GM11168 (cell line): ENCODE measurements around the gene CREBBP.

ENCODE experiments used
- in situ Hi-C: fragments of 300-500 bp; cut with MboI; formaldehyde crosslinking; loops from one replicate; pipeline ENCODE4 v1.12.0; 2022; ENCODE audit warnings: low sequenced_read_pairs; ENCODE audit not compliant: unreplicated experiment

CREBBP gene

DNA sequence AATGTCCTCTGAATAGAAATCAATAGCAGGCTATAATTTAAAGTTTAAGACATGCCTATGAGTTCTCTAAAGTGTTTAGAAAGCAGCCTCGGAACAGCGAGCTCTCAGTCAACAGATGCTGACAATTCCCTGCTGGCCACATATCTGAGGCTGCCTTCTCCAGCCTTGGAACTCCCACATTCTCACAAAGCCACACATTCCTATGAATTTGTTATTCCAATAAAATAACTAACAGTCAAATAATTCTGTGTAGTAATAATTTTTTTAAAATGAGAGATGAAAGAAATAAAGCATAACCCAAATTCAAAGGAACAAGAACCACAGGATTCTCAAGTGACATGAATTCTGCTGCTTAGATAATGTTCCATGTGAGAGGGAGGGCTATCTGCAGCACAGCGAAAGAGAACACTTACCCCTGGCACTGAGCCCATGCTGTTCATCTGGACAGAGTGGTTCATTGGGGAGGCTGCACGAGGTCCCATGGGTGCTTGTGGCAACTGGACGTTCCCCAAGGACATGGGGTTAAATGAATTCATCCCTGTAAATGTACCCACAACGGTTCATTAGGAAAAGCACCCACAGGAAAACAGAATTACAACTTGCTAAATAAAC, 106.3 kb downstream of the CREBBP start:
- in situ Hi-C loops, result no loop called here

DNA sequence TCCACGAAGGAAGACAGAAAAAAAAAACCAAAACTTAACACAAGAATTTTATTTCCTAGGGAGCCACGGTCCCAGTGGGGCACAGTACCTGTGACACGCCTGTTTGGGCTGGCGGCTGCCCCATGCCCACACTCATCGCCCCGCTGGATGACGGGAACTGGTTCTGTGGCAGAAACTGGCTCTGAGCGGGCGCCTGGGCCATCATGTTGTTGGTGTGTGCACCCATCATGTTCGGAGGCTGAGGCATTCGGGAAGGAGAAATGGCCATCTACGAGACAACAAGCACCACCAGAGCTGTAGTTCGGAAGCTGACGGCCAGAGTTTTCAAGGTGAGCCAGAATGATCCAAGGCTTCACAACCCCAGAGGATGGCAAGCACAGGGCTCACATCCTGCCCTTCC, 106.8 kb downstream of the CREBBP start:
- in situ Hi-C loops, result no loop called here

DNA sequence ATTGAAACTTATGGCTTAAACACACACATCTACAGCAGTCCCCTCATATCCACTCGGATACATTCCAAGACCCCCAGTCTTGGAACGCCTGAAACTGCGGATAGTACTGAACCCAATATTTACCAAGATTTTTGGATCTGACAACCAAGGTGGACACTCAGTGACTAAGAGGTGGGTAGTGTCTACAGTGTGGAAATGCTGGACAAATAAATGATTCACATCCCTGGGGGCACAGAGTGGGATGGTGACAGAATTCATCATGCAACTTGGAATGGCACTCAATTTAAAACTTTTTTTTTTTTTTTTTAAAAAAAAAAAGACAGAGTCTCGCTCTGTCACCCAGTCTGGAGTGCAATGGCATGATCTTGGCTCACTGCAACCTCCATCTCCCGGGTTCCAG, 109.0 kb downstream of the CREBBP start:
- in situ Hi-C loops, result no loop called here

DNA sequence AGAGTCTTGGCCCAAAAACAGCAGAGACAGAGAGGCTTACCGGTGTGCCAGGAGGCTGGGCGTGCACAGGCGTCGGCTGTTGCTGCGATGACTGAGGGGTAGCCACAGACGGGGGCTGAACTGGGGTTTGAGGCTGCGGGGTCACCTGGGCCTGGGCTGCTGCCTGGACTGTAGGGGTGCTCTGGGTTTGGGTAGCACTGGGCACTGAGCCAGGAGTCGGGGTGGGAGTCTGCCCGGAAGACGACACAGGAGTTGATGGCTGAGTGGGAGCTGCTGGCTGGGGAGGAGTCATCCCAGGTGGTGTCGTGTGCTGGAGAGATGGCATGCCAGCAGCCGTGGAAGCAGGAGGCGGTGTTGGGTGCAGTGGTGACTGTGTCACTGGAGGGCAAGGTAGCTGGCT, 110.0 kb downstream of the CREBBP start:
- in situ Hi-C loops, result no loop called here

DNA sequence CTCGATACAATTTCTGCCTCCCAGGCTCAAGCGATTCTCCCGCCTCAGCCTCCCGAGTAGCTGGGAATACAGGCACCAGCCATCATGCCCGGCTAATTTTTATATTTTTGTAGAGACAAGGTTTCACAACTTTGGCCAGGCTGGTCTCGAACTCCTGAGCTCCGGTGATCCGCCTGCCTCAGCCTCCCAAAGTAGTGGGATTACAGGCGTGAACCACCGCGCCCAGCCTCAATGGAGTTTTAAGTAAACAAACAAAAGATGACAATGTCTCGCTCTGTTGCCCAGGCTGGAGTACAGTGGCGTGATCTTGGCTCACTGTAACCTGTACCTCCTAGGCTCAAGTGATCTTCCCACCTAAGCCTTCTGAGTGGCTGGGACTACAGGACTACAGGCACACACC, 110.6 kb downstream of the CREBBP start:
- in situ Hi-C loops, result no loop called here

DNA sequence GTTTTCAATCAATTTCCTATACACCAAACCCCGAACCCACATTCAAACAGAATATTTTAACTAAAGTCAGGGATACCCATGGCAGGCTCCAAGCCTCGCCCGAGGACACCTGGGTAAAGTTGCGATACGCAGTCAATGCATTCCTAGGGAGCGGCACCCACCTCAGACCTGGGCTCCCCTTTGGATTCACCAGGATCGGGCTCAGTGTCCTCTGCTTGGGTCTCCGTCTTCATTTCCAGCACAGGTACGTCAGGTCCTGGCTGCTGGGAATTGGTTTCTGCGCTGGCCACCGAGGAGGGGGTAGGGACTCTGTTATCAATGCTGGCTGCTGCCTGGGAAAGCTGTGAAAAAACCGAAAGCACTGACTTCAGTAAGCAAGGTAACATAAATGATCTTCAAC, 111.5 kb downstream of the CREBBP start:
- in situ Hi-C loops, result no loop called here

DNA sequence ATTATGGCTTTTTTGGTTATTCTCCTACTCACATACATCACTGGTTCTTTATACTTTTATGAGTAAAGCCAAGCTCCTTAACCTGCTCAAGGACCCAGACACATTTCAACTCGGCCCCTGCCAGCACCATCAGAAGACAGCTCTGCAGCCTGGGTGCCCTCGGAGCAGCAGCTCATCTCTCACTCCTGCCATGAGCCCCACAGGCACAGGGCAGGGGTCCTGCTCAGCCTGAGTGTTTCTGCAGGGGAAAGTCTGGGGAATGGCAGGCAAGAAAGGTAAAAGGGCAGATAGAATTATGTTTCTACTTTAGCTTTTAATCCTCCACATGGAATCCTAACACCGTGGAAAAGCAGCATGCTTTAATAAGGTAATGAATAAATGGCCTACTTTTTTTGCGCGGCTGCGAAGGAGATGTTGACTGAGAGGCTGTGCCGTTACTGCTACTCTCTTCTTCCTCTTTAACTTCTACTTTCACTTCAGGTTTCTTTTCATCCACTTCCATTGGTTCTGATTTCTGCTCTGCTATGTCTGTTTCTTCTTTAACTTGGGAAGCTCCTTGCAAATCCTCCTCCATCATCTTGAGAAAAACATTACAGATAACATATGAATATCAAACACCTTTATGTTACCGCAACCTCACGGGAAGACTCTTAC, 113.1 kb downstream of the CREBBP start:
- in situ Hi-C loops, result no loop called here

DNA sequence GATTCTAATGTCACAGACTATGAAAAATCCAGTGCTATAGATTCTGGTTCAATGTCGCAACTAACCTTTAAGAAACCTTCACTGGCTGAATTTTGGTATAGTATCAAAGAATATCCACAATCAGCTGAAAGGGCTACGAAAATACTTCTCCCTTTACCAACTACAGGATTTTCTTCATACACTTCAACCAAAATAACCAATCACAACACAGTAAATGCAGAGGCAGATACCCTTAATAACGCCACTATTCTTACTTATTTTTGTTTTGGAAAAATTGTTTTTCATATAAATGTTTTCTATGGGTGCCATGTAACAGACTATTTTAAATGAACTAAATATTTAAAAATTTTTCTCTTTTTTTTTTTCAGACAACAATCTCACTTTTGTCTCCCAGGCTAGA, 114.3 kb downstream of the CREBBP start:
- in situ Hi-C loops, result no loop called here

DNA sequence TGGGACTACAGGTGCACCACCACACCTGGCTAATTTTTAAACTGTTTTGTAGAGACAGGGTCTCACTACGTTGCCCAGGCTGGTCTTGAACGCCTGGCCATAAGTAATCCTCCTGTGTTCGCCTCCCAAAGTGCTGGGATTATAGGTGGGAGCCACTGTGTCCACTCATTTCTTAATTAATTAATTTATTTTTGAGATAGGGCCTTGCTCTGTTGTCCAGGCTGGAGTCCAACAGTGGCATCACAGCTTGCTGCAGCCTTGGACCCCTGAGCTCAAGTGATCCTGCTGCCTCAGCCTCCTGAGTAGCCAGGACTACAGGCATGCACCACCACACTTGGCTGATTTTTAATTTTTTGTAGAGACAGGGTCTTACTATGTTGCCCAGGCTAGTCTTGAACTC, 116.1 kb downstream of the CREBBP start:
- in situ Hi-C loops, result no loop called here

DNA sequence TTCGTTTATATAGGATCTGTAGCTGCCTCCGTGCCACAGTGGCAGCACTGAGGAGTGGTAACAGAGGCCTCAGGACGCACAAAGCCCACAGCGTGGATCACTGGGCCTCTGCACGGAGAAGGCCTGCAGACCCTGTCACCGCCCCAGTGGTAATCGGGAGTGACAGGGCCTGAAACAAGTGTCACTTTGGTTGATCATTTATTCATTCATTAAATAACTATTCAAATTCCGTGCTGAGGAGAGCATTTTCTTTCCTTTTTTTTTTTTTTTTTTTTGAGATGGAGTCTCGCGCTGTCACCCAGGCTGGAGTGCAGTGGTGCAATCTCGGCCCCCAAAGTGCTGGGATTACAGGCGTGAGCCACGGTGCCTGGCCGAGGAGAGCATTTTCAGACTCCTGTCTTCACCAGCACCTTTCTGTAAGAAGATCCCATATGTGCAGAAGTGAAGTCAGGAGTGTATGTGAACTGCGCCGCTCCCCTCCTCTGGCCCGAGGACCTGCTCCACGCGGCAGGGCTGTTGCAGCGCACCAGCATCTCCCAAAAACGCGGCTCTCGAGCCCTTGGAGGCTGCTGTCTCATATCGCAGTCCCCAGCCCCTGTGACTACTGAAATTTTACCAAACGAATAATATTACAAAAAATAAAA, 118.3 kb downstream of the CREBBP start:
- in situ Hi-C loops, result no loop called here

DNA sequence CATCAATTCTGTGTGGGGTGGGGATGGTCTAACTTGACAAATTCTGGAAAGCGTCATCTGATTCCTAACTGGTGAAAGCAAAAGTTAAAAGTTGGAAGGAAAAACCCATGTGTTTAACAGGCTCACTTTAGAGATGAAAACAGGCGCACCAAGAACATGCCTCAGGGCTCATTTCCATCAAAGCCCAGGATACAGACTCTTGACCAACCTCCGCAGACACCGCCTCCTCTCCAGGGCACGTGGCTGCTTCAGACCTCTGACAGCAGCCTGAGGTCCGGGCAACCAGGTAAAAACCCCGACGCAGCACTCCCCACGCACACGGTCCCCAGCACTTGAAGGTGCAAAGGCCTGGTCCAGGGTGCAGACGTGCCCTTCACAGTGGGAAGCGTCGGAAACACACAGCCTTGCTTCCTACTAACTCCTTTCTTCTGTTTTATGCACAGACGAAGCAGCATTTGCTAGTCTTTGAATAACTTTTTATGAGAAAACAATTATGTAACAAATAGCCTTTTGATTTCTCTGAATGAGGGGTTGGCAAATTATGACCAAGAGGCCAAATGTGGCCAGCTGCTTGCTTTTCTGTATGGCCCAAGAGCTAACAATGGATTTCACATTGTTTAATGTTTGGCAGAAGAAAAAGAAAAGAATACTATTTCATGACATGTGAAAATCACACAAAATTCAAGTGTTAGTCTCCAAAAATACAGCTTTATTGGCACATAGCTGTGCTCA, 119.0 kb downstream of the CREBBP start:
- in situ Hi-C loops, result no loop called here

DNA sequence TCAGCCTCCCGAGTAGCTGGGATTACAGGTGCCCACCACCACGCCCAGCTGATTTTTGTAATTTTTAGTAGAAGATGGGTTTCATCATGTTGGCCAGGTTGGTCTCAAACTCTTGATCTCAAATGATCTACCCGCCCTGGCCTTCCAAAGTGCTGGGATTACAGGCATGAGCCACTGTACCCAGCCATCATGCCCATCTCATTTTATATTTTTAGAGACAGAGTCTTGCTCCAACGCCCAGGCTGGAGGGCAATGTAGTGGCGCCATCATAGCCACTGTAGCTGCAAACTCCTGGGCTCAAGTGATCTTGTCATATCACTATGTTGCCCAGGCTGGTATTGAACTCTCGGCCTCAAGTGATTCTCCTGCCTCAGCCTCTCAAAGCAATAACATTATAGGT, 120.0 kb downstream of the CREBBP start:
- in situ Hi-C loops, result no loop called here

DNA sequence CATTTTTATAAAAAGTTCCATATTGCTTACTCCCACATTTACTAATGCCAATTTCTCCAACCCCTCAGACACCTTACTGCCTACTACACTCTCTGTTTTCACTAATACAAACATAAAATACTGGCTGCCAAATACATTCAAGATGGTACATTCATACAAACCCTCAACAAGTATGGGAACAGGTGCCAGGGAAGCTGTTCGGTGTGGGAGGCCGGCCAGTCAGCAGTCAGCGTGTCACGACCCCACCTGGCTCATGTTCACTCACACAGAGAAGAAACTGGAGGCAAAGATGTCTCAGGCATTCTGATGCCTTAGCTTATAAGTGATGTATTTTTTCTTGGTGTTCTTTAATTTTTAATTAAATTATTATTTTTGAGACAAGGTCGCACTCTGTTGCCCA, 120.8 kb downstream of the CREBBP start:
- in situ Hi-C loops, result no loop called here

DNA sequence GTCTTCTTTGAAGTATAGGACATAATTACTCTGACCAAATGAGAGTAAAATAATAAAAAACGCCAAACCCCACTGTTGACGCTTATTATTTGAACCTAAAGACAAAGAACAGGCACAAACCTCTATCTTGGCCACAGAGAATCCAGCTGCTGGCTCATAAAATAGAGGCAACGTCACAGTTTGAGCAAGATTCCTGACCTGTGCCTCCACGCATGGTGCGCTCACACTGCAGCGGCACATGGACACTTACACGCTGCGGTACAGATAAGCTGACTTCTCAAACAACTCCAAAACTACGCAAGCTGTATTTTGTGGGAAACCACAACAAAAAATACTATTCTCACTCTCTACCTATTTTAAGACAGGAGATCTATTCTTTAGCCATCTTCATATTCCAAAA, 124.4 kb downstream of the CREBBP start:
- in situ Hi-C loops, result no loop called here

DNA sequence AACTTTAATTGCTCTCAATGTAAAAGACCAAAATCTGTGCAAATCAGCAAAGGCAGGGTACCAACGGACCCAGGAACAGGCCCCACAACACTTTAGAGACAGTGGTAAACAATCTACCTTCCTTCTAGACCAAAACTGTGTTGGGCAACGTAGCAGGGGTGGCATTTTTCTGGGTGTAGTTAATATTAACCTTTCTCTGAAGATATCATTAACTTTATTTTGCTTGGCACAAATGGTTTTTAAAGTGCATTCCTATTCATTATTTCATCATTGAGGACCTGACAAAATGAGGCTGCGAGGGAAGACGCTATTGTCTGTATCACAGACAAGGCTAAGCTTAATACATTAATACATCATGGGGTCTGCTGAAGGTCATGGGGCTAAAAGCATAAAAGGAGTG, 125.3 kb downstream of the CREBBP start:
- in situ Hi-C loops, result no loop called here

DNA sequence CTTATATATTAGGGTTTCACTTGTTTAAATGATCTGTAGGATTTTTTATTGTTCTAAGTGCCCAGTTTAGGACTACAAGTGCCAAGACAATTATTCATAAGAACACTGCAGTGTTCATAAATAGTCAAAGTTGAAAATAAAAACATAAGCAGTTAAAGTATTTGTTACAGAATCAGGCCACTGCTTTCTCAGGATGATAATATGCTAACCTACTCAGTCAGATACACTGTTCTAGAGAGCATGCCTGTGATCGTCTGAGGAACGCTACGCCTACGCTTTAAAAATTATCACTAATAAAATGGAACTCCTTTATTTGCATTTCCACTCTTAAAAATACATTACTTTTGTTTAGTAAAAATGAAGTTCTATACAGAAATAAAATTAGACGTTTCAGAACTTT, 125.7 kb downstream of the CREBBP start:
- in situ Hi-C loops, result no loop called here

DNA sequence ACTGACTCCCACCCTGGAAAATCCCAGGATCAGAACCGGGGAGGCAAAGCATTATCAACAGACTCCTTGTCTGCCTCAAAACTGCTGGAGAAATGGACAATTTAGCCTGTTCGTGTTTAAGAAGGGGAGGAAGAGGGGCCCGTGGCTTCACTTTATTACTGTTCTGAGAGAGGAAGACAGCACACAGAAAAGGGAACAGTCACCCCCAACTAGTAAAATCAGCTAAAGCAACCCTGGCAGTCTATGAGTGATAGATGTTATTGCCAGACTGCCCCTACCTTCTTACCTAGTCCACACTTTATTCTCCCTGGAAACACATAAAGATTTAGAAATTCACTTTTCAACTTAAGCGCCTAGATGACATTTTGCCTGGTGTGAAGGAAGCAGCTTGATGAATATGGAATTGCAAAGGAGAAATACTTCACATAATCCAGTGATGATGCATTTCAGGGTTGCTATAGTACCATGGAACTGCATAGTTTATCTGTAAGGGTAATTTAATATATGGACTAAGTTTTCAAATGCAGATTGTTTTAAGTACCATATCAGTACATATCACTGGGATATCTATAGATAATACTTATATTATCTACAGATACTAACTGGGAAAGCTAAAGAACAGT, 126.3 kb downstream of the CREBBP start:
- in situ Hi-C loops, result no loop called here

DNA sequence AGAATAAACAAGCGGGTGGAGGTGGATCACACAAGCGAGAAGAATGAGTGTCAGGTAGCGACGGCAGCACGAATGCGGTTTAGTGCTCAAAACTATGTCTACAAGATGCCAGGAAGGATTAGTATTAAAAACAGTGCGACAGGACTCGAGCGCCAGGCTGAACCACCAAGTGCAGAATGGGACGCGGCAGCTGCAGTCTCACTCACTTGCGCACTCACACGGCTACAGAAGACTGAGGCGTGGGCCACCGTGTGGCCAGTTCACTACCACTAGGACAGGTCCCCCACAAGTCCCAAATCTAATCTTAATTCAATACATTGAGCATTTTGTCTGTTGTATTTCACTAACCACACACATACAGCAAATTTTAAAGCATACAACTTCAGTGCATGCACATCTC, 127.5 kb downstream of the CREBBP start:
- in situ Hi-C loops, result no loop called here

DNA sequence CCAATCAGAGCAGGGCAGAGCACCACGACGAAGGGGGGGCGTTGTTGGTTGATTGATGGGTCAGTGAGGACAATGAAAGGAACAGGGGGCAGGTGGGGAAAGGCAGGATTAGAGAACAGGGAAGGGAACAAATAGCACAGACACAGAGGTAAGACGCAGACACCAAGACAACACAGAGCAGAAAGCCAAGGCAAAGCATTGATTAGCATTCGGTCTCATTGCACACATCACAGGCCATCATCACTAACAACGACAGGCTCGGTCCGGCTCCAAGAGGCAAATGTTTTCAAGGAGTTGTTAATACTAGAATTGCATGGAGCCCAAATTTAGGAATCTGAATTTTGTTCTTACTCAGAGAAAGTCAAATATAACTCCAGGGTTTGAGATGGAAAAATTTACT, 128.6 kb downstream of the CREBBP start:
- in situ Hi-C loops, result no loop called here

DNA sequence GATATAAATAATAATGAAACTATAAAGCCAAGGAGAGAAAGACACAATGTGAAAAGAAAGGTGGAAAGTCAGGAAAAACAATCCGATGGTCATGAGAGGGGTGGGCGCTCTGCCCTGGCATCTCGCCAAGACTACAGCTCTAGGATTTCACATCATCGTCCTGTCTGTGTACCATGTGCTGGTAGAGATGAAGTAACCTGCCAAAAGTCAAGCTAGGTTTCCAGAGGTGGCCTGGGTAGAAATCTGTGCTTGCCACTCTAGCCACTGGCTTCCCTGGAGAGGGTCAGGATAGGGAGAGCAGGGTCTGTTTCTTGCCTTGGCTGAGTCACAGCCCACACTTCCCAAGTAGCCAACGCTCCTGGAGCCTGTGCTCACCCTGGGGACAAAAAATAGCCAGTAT, 132.2 kb downstream of the CREBBP start:
- in situ Hi-C loops, result no loop called here
